Kidney (tissue), 14 donors: ENCODE measurements around the gene ASCL3. TPM values are rescaled to one million over a fixed set of nuclear protein-coding genes. Genes with fewer than 3 reads are reported as not detected.

ENCODE experiments used
- DNase-seq, 5 donors: peaks; one replicate each; pipeline ENCODE4 v3.0.0-alpha.2; 2013 to 2020
- FAIRE-seq: peaks from 2 replicates; lab custom pipeline; 2012; peaks lifted over from hg19 to GRCh38; lab: Jason Lieb, UNC
- H3K27ac ChIP-seq, 2 donors: one replicate each; pipeline ENCODE4 v1.7.0; 2013; ENCODE audit warnings: low read depth in 2 of 2, low read length in 2 of 2, inconsistent platforms in 1 of 2
- H3K27me3 ChIP-seq: one replicate; pipeline ENCODE4 v1.7.1; 2013; ENCODE audit warnings: low read length, inconsistent platforms; ENCODE audit not compliant: control insufficient read depth, insufficient read depth
- H3K36me3 ChIP-seq, 3 donors: one replicate each; pipeline versions ENCODE4 v1.7.0 to v1.7.1; 2013; ENCODE audit warnings: low read length in 3 of 3, control low read depth in 1 of 3, inconsistent platforms in 1 of 3; ENCODE audit not compliant: insufficient read depth in 3 of 3, control insufficient read depth in 2 of 3
- H3K4me1 ChIP-seq, 3 donors: one replicate each; pipeline versions ENCODE4 v1.7.0 to v1.7.1; 2013; ENCODE audit warnings: low read length in 3 of 3, inconsistent platforms in 1 of 3, low read depth in 1 of 3; ENCODE audit not compliant: control insufficient read depth in 2 of 3, insufficient read depth in 2 of 3
- H3K4me3 ChIP-seq, 3 donors: one replicate each; pipeline versions ENCODE4 v1.7.0 to v1.8.1; 2013; ENCODE audit warnings: low read length in 3 of 3, control low read depth in 1 of 3, inconsistent platforms in 1 of 3
- H3K9ac ChIP-seq, 3 donors: one replicate each; pipeline versions ENCODE4 v1.7.0 to v1.7.1; 2013; ENCODE audit warnings: low read length in 3 of 3, control low read depth in 1 of 3, inconsistent platforms in 1 of 3
- H3K9me3 ChIP-seq, 3 donors: one replicate each; pipeline versions ENCODE4 v1.7.0 to v1.7.1; 2013; ENCODE audit warnings: low read length in 3 of 3, control low read depth in 1 of 3, inconsistent platforms in 1 of 3; ENCODE audit not compliant: control insufficient read depth in 2 of 3, insufficient read depth in 1 of 3
- CTCF ChIP-seq: IDR thresholded peaks from 3 replicates; pipeline ENCODE4 v1.5.1; 2012; ENCODE audit warnings: mild to moderate bottlenecking, moderate library complexity, borderline replicate concordance; ENCODE audit not compliant: insufficient read depth; ENCODE audit errors: extremely low read depth
- intact Hi-C: fragments of 100-400 bp; cut with DNase I; formaldehyde crosslinking; loops from one replicate; pipeline ENCODE4 v1.11.1; 2022
- polyA plus RNA-seq: library from polyadenylated mRNA; stranded (reverse); fragments of 350-450 nt; fragmentation: Illumina TruSeq; extraction: RNeasy Lipid Tissue Mini Kit (QIAGEN cat#74804); gene quantifications from one replicate; pipeline ENCODE4 v1.2.3, GENCODE V29; 2014; ENCODE audit warnings: low read depth, low replicate concordance; ENCODE audit not compliant: insufficient read depth
- total RNA-seq: library from RNA; stranded (reverse); fragmentation: NEBNext Ultra II Directional; extraction: Animal tissue kit (Norgen Biotek cat#: 25700); gene quantifications from one replicate; pipeline ENCODE4 v1.2.1, GENCODE V29; 2021
- donor health status: control.
- donor health status: control.
- donor health status: control.
- donor health status: control.
- donor health status: control.
- donor health status: DM: yes; HTN: yes; CAD: no.
- donor health status: Normal renal cell carcinoma (clear cell type).

ASCL3 gene
- total and polyA plus RNA-seq, 2 donors from 2014 or later: not detected

- H3K9me3 ChIP-seq: no peaks in the 10 kb centered on the region
- FAIRE-seq (no peak), DNase-seq (no peak)
- TF ChIP-seq CTCF: no peak
- no peak overlapping the region for H3K4me3 ChIP-seq
- no peak overlapping the region for H3K9ac ChIP-seq
- H3K27me3 ChIP-seq: no peaks in the 10 kb centered on the region
- H3K36me3 ChIP-seq: peaks cover 0 to 19% (median 3%) of the 10 kb centered on the region in 3 donors
- no peak overlapping the region for H3K27ac ChIP-seq
- intact Hi-C loops: no loop called here
- no peaks in the 10 kb centered on the region for H3K4me1 ChIP-seq
Observed at GRCh38 chr11:8922691-8923090, 20.1 kb downstream of the ASCL3 start.

- Histone ChIP-seq H3K4me1 (peaks cover 0 to 9% (median 6%) of the 10 kb centered on the region in 3 donors), H3K4me3 (no peak overlapping the region), H3K36me3 (peaks cover 0 to 17% (median 3%) of the 10 kb centered on the region in 3 donors), H3K9me3 (no peaks in the 10 kb centered on the region), H3K27me3 (no peaks in the 10 kb centered on the region), H3K27ac (peak overlapping the region in 1 of 2 donors; percentile 51), H3K9ac (no peak overlapping the region)
- FAIRE-seq: no peak
- DNase-seq: peak in 2 of 5 donors; percentile 33 to 65
- intact Hi-C loops: no loop called here
- TF ChIP-seq CTCF: no peak
Observed at GRCh38 chr11:8917157-8917825, 25.5 kb downstream of the ASCL3 start.

DNA sequence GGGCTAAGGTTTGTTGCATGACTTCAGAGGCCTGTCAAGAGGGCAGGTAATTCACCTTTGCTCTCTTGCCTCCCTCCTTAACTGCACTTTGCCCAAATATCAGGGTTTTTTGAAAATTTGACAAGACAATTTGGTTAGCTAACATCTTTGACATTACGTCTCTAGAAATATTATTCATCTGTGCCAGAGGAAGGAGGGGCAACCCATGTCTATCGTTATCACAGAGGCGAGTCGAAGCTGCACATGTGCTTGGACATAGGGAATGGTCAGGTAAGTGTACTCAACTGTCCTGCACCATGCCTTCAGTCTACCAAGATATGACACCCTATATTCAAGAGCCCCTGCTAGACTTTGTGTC, 28.2 kb downstream of the ASCL3 start:
- Histone ChIP-seq H3K4me1 (peaks cover 0 to 12% (median 8%) of the 10 kb centered on the region in 3 donors), H3K9me3 (no peaks in the 10 kb centered on the region), H3K27me3 (no peaks in the 10 kb centered on the region), H3K9ac (no peak overlapping the region), H3K27ac (peak overlapping the region in 1 of 2 donors; percentile 24), H3K4me3 (peak overlapping the region in 1 of 3 donors; percentile 7), H3K36me3 (peaks cover 0 to 12% (median 3%) of the 10 kb centered on the region in 3 donors)
- no peak for TF ChIP-seq CTCF
- FAIRE-seq (no peak), DNase-seq (no peak)
- intact Hi-C loops: no loop called here
